GM23338 (cell line): ENCODE data around the gene EXOC4. TPM values are rescaled to one million over a fixed set of nuclear protein-coding genes. Genes with fewer than 3 reads are reported as not detected.

ENCODE experiments used
- CREB1 ChIP-seq: fragments of 250-450 bp; sonication (Bioruptor Pico); IDR thresholded peaks from 2 replicates; pipeline ENCODE4 v1.5.0; 2020; ENCODE audit warnings: low read depth, mild to moderate bottlenecking, moderate library complexity
- EZH2 ChIP-seq: fragments of 200-600 bp; sonication (generic); IDR thresholded peaks from one replicate; pipeline ENCODE4 v1.8.0; 2017; ENCODE audit warnings: antibody characterized with exemption, mild to moderate bottlenecking, low read depth; ENCODE audit not compliant: unreplicated experiment
- EZH2phosphoT487 ChIP-seq: fragments of 200-600 bp; sonication (generic); IDR thresholded peaks from one replicate; pipeline ENCODE4 v1.8.1; 2018; ENCODE audit warnings: antibody characterized with exemption; ENCODE audit not compliant: unreplicated experiment
- JUNB ChIP-seq: IDR thresholded peaks from one replicate; pipeline ENCODE4 v1.6.1; 2016; ENCODE audit warnings: antibody characterized with exemption; ENCODE audit not compliant: unreplicated experiment
- NANOG ChIP-seq: IDR thresholded peaks from 2 replicates; pipeline ENCODE4 v1.6.1; 2016; ENCODE audit warnings: antibody characterized with exemption, borderline replicate concordance
- POLR2AphosphoS5 ChIP-seq: IDR thresholded peaks from 2 replicates; pipeline ENCODE4 v1.6.1; 2016; ENCODE audit warnings: antibody characterized with exemption, low read depth
- STAT1 ChIP-seq: IDR thresholded peaks from one replicate; pipeline ENCODE4 v1.6.1; 2016; ENCODE audit warnings: antibody characterized with exemption; ENCODE audit not compliant: unreplicated experiment
- polyA plus RNA-seq: library from polyadenylated mRNA; unstranded; fragments of >200 nt; fragmentation: Nextera tagmentation; extraction: Ambion mirVana; gene quantifications from 2 replicates; pipeline ENCODE4 v1.2.1, GENCODE V29; 2016
- total RNA-seq: library from RNA; depleted of rRNA; stranded (reverse); fragments of >200 nt; shearing (Covaris generic); gene quantifications from 2 replicates; pipeline ENCODE4 v1.2.3, GENCODE V29; 2014
- TF ChIP-seq, protein P1 (sequence below): fragments of 250-450 bp; sonication (Bioruptor Pico); IDR thresholded peaks from 2 replicates; pipeline ENCODE4 v1.5.0; 2020; ENCODE audit warnings: mild to moderate bottlenecking, moderate library complexity
- TF ChIP-seq, protein P2 (sequence below): IDR thresholded peaks from one replicate; pipeline ENCODE4 v1.6.1; 2018; ENCODE audit warnings: antibody characterized with exemption; ENCODE audit not compliant: unreplicated experiment
- TF ChIP-seq, protein P3 (sequence below): IDR thresholded peaks from 2 replicates; pipeline ENCODE4 v1.6.1; 2016; ENCODE audit warnings: antibody characterized with exemption
- TF ChIP-seq, protein P4 (sequence below), 2 experiments: fragments of 200-600 bp in 1 of 2; sonication (generic) in 1 of 2; conservative IDR thresholded peaks; 2 replicates each; pipeline versions ENCODE4 v1.5.1 to v1.6.1; 2016 to 2017; ENCODE audit warnings: antibody characterized with exemption in 2 of 2, low read depth in 2 of 2, mild to moderate bottlenecking in 2 of 2, moderate library complexity in 1 of 2

EXOC4 gene
- total and polyA plus RNA-seq, 2 experiments from 2014 or later = 37.5 to 52.7 TPM

DNA sequence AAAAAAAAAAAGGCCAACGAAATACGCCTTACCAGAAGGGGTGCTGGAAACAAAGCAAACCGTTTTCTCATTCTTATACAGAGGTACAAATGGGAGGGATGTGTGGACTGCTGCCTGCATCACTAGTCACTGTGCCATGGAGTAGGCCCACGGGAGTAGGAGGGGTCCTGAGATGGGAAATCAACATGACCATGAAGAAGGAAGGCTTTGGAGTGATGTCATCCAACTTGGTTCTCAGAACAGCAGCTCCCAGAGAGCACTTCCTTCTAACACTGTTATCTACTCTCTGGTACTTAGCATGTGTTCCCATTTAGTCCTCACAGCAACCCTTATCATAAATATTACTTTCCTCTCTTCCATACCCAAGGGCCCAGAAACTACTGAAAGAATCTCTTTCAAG, 814.3 kb downstream of the EXOC4 start (continued):
- TF ChIP-seq, protein P1, sequence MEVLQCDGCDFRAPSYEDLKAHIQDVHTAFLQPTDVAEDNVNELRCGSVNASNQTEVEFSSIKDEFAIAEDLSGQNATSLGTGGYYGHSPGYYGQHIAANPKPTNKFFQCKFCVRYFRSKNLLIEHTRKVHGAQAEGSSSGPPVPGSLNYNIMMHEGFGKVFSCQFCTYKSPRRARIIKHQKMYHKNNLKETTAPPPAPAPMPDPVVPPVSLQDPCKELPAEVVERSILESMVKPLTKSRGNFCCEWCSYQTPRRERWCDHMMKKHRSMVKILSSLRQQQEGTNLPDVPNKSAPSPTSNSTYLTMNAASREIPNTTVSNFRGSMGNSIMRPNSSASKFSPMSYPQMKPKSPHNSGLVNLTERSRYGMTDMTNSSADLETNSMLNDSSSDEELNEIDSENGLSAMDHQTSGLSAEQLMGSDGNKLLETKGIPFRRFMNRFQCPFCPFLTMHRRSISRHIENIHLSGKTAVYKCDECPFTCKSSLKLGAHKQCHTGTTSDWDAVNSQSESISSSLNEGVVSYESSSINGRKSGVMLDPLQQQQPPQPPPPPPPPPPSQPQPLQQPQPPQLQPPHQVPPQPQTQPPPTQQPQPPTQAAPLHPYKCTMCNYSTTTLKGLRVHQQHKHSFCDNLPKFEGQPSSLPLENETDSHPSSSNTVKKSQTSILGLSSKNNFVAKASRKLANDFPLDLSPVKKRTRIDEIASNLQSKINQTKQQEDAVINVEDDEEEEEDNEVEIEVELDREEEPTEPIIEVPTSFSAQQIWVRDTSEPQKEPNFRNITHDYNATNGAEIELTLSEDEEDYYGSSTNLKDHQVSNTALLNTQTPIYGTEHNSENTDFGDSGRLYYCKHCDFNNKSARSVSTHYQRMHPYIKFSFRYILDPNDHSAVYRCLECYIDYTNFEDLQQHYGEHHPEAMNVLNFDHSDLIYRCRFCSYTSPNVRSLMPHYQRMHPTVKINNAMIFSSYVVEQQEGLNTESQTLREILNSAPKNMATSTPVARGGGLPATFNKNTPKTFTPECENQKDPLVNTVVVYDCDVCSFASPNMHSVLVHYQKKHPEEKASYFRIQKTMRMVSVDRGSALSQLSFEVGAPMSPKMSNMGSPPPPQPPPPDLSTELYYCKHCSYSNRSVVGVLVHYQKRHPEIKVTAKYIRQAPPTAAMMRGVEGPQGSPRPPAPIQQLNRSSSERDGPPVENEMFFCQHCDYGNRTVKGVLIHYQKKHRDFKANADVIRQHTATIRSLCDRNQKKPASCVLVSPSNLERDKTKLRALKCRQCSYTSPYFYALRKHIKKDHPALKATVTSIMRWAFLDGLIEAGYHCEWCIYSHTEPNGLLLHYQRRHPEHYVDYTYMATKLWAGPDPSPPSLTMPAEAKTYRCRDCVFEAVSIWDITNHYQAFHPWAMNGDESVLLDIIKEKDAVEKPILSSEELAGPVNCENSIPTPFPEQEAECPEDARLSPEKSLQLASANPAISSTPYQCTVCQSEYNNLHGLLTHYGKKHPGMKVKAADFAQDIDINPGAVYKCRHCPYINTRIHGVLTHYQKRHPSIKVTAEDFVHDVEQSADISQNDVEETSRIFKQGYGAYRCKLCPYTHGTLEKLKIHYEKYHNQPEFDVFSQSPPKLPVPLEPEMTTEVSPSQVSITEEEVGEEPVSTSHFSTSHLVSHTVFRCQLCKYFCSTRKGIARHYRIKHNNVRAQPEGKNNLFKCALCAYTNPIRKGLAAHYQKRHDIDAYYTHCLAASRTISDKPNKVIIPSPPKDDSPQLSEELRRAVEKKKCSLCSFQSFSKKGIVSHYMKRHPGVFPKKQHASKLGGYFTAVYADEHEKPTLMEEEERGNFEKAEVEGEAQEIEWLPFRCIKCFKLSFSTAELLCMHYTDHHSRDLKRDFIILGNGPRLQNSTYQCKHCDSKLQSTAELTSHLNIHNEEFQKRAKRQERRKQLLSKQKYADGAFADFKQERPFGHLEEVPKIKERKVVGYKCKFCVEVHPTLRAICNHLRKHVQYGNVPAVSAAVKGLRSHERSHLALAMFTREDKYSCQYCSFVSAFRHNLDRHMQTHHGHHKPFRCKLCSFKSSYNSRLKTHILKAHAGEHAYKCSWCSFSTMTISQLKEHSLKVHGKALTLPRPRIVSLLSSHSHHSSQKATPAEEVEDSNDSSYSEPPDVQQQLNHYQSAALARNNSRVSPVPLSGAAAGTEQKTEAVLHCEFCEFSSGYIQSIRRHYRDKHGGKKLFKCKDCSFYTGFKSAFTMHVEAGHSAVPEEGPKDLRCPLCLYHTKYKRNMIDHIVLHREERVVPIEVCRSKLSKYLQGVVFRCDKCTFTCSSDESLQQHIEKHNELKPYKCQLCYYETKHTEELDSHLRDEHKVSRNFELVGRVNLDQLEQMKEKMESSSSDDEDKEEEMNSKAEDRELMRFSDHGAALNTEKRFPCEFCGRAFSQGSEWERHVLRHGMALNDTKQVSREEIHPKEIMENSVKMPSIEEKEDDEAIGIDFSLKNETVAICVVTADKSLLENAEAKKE = no peak
- TF ChIP-seq, protein P2, sequence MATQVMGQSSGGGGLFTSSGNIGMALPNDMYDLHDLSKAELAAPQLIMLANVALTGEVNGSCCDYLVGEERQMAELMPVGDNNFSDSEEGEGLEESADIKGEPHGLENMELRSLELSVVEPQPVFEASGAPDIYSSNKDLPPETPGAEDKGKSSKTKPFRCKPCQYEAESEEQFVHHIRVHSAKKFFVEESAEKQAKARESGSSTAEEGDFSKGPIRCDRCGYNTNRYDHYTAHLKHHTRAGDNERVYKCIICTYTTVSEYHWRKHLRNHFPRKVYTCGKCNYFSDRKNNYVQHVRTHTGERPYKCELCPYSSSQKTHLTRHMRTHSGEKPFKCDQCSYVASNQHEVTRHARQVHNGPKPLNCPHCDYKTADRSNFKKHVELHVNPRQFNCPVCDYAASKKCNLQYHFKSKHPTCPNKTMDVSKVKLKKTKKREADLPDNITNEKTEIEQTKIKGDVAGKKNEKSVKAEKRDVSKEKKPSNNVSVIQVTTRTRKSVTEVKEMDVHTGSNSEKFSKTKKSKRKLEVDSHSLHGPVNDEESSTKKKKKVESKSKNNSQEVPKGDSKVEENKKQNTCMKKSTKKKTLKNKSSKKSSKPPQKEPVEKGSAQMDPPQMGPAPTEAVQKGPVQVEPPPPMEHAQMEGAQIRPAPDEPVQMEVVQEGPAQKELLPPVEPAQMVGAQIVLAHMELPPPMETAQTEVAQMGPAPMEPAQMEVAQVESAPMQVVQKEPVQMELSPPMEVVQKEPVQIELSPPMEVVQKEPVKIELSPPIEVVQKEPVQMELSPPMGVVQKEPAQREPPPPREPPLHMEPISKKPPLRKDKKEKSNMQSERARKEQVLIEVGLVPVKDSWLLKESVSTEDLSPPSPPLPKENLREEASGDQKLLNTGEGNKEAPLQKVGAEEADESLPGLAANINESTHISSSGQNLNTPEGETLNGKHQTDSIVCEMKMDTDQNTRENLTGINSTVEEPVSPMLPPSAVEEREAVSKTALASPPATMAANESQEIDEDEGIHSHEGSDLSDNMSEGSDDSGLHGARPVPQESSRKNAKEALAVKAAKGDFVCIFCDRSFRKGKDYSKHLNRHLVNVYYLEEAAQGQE = no peak
- TF ChIP-seq CREB1 (CRISPR knock-in tag) (no peak), NANOG (no peak), EZH2 (no peak), JUNB (no peak), STAT1 (no peak), EZH2phosphoT487 (no peak), POLR2AphosphoS5 (no peak)
- TF ChIP-seq, protein P3, sequence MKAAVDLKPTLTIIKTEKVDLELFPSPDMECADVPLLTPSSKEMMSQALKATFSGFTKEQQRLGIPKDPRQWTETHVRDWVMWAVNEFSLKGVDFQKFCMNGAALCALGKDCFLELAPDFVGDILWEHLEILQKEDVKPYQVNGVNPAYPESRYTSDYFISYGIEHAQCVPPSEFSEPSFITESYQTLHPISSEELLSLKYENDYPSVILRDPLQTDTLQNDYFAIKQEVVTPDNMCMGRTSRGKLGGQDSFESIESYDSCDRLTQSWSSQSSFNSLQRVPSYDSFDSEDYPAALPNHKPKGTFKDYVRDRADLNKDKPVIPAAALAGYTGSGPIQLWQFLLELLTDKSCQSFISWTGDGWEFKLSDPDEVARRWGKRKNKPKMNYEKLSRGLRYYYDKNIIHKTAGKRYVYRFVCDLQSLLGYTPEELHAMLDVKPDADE = no peak
- TF ChIP-seq, protein P4, sequence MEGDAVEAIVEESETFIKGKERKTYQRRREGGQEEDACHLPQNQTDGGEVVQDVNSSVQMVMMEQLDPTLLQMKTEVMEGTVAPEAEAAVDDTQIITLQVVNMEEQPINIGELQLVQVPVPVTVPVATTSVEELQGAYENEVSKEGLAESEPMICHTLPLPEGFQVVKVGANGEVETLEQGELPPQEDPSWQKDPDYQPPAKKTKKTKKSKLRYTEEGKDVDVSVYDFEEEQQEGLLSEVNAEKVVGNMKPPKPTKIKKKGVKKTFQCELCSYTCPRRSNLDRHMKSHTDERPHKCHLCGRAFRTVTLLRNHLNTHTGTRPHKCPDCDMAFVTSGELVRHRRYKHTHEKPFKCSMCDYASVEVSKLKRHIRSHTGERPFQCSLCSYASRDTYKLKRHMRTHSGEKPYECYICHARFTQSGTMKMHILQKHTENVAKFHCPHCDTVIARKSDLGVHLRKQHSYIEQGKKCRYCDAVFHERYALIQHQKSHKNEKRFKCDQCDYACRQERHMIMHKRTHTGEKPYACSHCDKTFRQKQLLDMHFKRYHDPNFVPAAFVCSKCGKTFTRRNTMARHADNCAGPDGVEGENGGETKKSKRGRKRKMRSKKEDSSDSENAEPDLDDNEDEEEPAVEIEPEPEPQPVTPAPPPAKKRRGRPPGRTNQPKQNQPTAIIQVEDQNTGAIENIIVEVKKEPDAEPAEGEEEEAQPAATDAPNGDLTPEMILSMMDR (conservative IDR thresholded peaks at IDR 0.05; ENCODE audit: low read depth in 2 of 2) = no peak
